ENCODE data around the gene NR2F2. TPM values are rescaled to one million over a fixed set of nuclear protein-coding genes. Genes with fewer than 3 reads are reported as not detected.

The NR2F2 gene
- total RNA-seq, 4 donors from 2014 or later: 3.9 to 14.0 (median 6.5) TPM

GRCh38 chr15:96320107-96320506 is 10.4 kb upstream of the NR2F2 start:
- WGBS, 2 donors: 71 to 77% methylated on average over 2 of the region's 2 CpGs
- no peak for DNase-seq (ENCODE audit: low spot score in 2 of 2)
- TF ChIP-seq POLR2A (IDR thresholded peaks at IDR 0.05) (no peak), CTCF (IDR thresholded peaks at IDR 0.05) (no peak)
- intact Hi-C loops (cut with DNase I; ENCODE audit: low total_unique reads): no loop called here
- H3K4me3 ChIP-seq (ENCODE audit: low read depth, poor library complexity, severe bottlenecking): no peak overlapping the region

GRCh38 chr15:96320703-96321638 is 9.5 kb upstream of the NR2F2 start:
- intact Hi-C loops (cut with DNase I; ENCODE audit: low total_unique reads): no loop called here
- TF ChIP-seq CTCF (IDR thresholded peaks at IDR 0.05): no peak
- TF ChIP-seq POLR2A (IDR thresholded peaks at IDR 0.05): no peak
- peak overlapping the region; percentile 15 for H3K4me3 ChIP-seq (ENCODE audit: low read depth, poor library complexity, severe bottlenecking)
- DNase-seq (ENCODE audit: low spot score in 2 of 2): no peak
- 23 to 24% methylated on average over 28 of the region's 28 CpGs for WGBS, 2 donors

GRCh38 chr15:96321639-96322535 is 8.6 kb upstream of the NR2F2 start:
- DNase-seq (ENCODE audit: low spot score in 2 of 2): peak in 1 of 2 donors; percentile 88
- intact Hi-C loops (cut with DNase I; ENCODE audit: low total_unique reads): no loop called here
- TF ChIP-seq POLR2A (IDR thresholded peaks at IDR 0.05) (no peak), CTCF (IDR thresholded peaks at IDR 0.05) (no peak)
- WGBS, 2 donors: 4 to 5% methylated on average over 60 to 63 of the region's 64 CpGs
- H3K4me3 ChIP-seq (ENCODE audit: low read depth, poor library complexity, severe bottlenecking): peak overlapping the region; percentile 15

- WGBS, 2 donors: 16 to 21% methylated on average over 64 of the region's 66 CpGs
- TF ChIP-seq POLR2A (IDR thresholded peaks at IDR 0.05) (no peak), CTCF (IDR thresholded peaks at IDR 0.05) (no peak)
- DNase-seq (ENCODE audit: low spot score in 2 of 2): peak in 1 of 2 donors; percentile 85
- intact Hi-C loops (cut with DNase I; ENCODE audit: low total_unique reads): no loop called here
- no peak overlapping the region for H3K4me3 ChIP-seq (ENCODE audit: low read depth, poor library complexity, severe bottlenecking)
These were observed 7.8 kb upstream of the NR2F2 start for GRCh38 chr15:96322536-96323318.

Measured in lower leg skin (tissue), 4 donors.